ENCODE measurements around the gene COBL. TPM values are rescaled to one million over a fixed set of nuclear protein-coding genes. Genes with fewer than 3 reads are reported as not detected.

COBL gene
- total RNA-seq, 1 experiment from 2014 or later: 8.6 TPM

GRCh38 chr7:51250512-51250911, 66.1 kb downstream of the COBL start:
- ChIA-PET POLR2A (ENCODE audit: unreplicated experiment) (no interaction called here), CTCF (interaction anchor here (0.9 to 1.8 kb wide), 4 partner anchors 25 to 88 kb away, joined by 3 to 9 read pairs (median 5); no protein-coding TSS in a partner anchor)
- Histone ChIP-seq H2AFZ (ENCODE audit: low read length) (no peak overlapping the region), H3K4me3 (ENCODE audit: low read length) (no peak overlapping the region), H3K27ac (ENCODE audit: low read length) (no peak overlapping the region), H3K27me3 (ENCODE audit: low read length) (no peaks in the 10 kb centered on the region), H3K9me2 (replicated peaks; ENCODE audit: low read length) (no peaks in the 10 kb centered on the region), H3K36me3 (ENCODE audit: low read depth, low read length) (no peaks in the 10 kb centered on the region), H3K4me1 (ENCODE audit: insufficient read depth, low read length) (peaks cover 23% of the 10 kb centered on the region), H3K9me3 (ENCODE audit: low read length) (no peaks in the 10 kb centered on the region), H3K79me2 (ENCODE audit: low read length) (0 out of 2 replicates have a peak, but pooled peaks cover 3% of the 10 kb centered on the region), H3F3A (ENCODE audit: low read length, unreplicated experiment) (no peaks in the 10 kb centered on the region), H4K20me1 (ENCODE audit: low read length) (no peaks in the 10 kb centered on the region), H3K9ac (ENCODE audit: low read length) (no peak overlapping the region), H3K4me2 (ENCODE audit: low read length) (no peak overlapping the region)
- BruUV-seq (replicated peaks): no TSS peak
- intact Hi-C loops (cut with micrococcal nuclease): no loop called here
- ATAC-seq: no peak
- TF ChIP-seq EZH2 (IDR thresholded peaks at IDR 0.05; ENCODE audit: low read length, unreplicated experiment): no peak
- TF ChIP-seq CTCF (conservative IDR thresholded peaks at IDR 0.05; ENCODE audit: low read depth, low read length): no peak
- TF ChIP-seq EZH2phosphoT487 (IDR thresholded peaks at IDR 0.05; ENCODE audit: borderline replicate concordance, low read length): no peak
- no peak for DNase-seq

GRCh38 chr7:51249991-51250390, 66.6 kb downstream of the COBL start:
- intact Hi-C loops (cut with micrococcal nuclease): no loop called here
- Histone ChIP-seq H3K9me2 (replicated peaks; ENCODE audit: low read length) (no peaks in the 10 kb centered on the region), H3K4me2 (ENCODE audit: low read length) (no peak overlapping the region), H3K9ac (ENCODE audit: low read length) (no peak overlapping the region), H3F3A (ENCODE audit: low read length, unreplicated experiment) (no peaks in the 10 kb centered on the region), H3K79me2 (ENCODE audit: low read length) (0 out of 2 replicates have a peak, but pooled peaks cover 3% of the 10 kb centered on the region), H3K9me3 (ENCODE audit: low read length) (no peaks in the 10 kb centered on the region), H3K4me3 (ENCODE audit: low read length) (no peak overlapping the region), H3K36me3 (ENCODE audit: low read depth, low read length) (no peaks in the 10 kb centered on the region), H3K4me1 (ENCODE audit: insufficient read depth, low read length) (peaks cover 18% of the 10 kb centered on the region), H3K27me3 (ENCODE audit: low read length) (no peaks in the 10 kb centered on the region), H2AFZ (ENCODE audit: low read length) (no peak overlapping the region), H3K27ac (ENCODE audit: low read length) (no peak overlapping the region), H4K20me1 (ENCODE audit: low read length) (no peaks in the 10 kb centered on the region)
- BruUV-seq (replicated peaks): no TSS peak
- no peak for ATAC-seq
- DNase-seq: no peak
- CTCF ChIA-PET: interaction anchor here (0.9 to 1.0 kb wide), 2 partner anchors 25 to 87 kb away, joined by 3 to 7 read pairs; no protein-coding TSS in a partner anchor
- POLR2A ChIA-PET (ENCODE audit: unreplicated experiment): no interaction called here
- no peak for TF ChIP-seq EZH2 (IDR thresholded peaks at IDR 0.05; ENCODE audit: low read length, unreplicated experiment)
- TF ChIP-seq CTCF (conservative IDR thresholded peaks at IDR 0.05; ENCODE audit: low read depth, low read length): no peak
- no peak for TF ChIP-seq EZH2phosphoT487 (IDR thresholded peaks at IDR 0.05; ENCODE audit: borderline replicate concordance, low read length)

GRCh38 chr7:51249187-51249945, 67.2 kb downstream of the COBL start:
- Histone ChIP-seq H3K9me3 (ENCODE audit: low read length) (no peaks in the 10 kb centered on the region), H3K4me1 (ENCODE audit: insufficient read depth, low read length) (peaks cover 17% of the 10 kb centered on the region), H3F3A (ENCODE audit: low read length, unreplicated experiment) (no peaks in the 10 kb centered on the region), H3K4me2 (ENCODE audit: low read length) (0 out of 2 replicates have a peak overlapping the region, but pooled peaks have one; percentile 27), H3K4me3 (ENCODE audit: low read length) (no peak overlapping the region), H3K79me2 (ENCODE audit: low read length) (0 out of 2 replicates have a peak, but pooled peaks cover 2% of the 10 kb centered on the region), H3K27me3 (ENCODE audit: low read length) (no peaks in the 10 kb centered on the region), H2AFZ (ENCODE audit: low read length) (no peak overlapping the region), H3K9me2 (replicated peaks; ENCODE audit: low read length) (no peaks in the 10 kb centered on the region), H3K9ac (ENCODE audit: low read length) (no peak overlapping the region), H3K27ac (ENCODE audit: low read length) (no peak overlapping the region), H3K36me3 (ENCODE audit: low read depth, low read length) (no peaks in the 10 kb centered on the region), H4K20me1 (ENCODE audit: low read length) (no peaks in the 10 kb centered on the region)
- ChIA-PET POLR2A (ENCODE audit: unreplicated experiment) (no interaction called here), CTCF (interaction anchor here (0.9 to 1.0 kb wide), 2 partner anchors 24 to 86 kb away, joined by 3 to 7 read pairs; no protein-coding TSS in a partner anchor)
- ATAC-seq (peak; percentile 40; the same call in 1 of the 2 replicates), DNase-seq (peak; percentile 79)
- no TSS peak for BruUV-seq (replicated peaks)
- intact Hi-C loops (cut with micrococcal nuclease): no loop called here
- TF ChIP-seq EZH2phosphoT487 (IDR thresholded peaks at IDR 0.05; ENCODE audit: borderline replicate concordance, low read length) (no peak), CTCF (conservative IDR thresholded peaks at IDR 0.05; ENCODE audit: low read depth, low read length) (no peak), EZH2 (IDR thresholded peaks at IDR 0.05; ENCODE audit: low read length, unreplicated experiment) (no peak)

Measured in PC-3 (cell line).